Activated CD4-positive, alpha-beta T cell treated with anti-CD3 and anti-CD28 coated beads, Interleukin-2, Interleukin-4, amounts not matched to agents 100 ng/mL and 50 ng/mL, durations not matched to agents 16 hours and 8 hours (primary cell): ENCODE data around the gene ANTKMT.

Experiments
- DNase-seq: peaks from one replicate; pipeline ENCODE4 v3.0.0-alpha.2; 2020; ENCODE audit warnings: low spot score

Gene ANTKMT

DNA sequence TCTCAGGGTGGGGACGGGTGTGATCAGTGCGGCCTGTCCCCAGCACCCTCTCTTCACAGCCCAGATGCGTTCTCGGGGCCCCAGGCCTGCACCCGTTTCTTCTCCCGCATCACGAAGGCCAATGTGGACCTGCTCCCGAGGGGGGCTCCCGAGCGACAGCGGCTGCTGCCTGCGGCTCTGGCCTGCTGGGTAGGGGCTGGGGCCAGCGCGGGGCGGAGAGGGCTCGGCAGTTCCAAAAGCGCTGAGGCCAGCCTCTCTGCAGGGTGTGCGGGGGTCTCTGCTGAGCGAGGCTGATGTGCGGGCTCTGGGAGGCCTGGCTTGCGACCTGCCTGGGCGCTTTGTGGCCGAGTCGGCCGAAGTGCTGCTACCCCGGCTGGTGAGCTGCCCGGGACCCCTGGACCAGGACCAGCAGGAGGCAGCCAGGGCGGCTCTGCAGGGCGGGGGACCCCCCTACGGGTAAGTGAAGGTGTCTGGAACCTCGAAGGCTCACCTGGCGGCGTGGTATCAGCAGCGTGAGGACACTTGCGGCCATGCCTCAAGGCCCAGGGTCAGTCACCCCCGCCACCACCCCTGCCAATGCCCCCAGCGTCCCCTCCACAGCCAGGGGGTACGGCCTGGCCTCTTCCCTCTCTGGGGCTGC is 44.0 kb downstream of the ANTKMT start:
- no peak for DNase-seq

GRCh38 chr16:765488-765865 is 44.5 kb downstream of the ANTKMT start:
- no peak for DNase-seq

GRCh38 chr16:766008-766819 is 45.3 kb downstream of the ANTKMT start:
- DNase-seq: no peak

DNA sequence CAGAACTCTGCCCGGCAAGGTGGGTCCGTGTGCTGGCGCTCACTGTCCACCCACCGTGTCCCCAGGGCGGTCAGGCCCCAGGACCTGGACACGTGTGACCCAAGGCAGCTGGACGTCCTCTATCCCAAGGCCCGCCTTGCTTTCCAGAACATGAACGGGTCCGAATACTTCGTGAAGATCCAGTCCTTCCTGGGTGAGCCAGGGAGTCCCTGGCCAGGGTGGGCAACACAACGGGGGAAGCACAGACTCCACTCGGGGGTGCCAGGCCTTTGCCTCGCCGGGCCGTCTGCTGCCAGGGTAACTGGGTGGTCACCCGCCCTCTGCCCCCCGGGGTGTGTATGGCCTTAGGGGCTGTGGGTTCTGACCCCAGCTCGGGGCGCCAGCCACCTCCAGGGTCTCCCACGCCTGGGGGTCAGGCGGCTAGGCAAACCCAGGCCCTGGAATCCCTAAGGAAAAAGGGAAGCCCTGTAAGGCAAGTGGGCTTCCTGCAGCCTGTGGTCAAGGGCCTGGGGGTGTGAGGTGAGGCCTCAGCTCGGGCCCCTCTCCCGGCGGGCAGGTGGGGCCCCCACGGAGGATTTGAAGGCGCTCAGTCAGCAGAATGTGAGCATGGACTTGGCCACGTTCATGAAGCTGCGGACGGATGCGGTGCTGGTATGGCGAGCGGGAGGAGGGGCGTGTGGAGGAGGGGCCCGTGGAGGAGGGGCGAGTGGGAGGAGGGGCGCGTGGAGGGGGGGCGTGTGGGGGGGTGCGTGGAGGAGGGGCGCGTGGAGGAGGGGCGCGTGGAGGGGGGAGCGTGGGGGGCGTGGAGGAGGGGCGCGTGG is 46.1 kb downstream of the ANTKMT start:
- DNase-seq: no peak

GRCh38 chr16:767743-768235 is 46.8 kb downstream of the ANTKMT start:
- no peak for DNase-seq

DNA sequence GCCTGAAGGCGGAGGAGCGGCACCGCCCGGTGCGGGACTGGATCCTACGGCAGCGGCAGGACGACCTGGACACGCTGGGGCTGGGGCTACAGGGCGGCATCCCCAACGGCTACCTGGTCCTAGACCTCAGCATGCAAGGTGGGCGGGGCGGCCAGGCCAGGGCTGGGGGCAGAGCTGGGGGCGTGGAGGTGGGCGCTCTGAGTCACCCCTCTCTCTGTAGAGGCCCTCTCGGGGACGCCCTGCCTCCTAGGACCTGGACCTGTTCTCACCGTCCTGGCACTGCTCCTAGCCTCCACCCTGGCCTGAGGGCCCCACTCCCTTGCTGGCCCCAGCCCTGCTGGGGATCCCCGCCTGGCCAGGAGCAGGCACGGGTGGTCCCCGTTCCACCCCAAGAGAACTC is 47.5 kb downstream of the ANTKMT start:
- no peak for DNase-seq

GRCh38 chr16:769184-769784 is 48.3 kb downstream of the ANTKMT start:
- no peak for DNase-seq

- DNase-seq: no peak
These were observed 49.0 kb downstream of the ANTKMT start for GRCh38 chr16:769934-770333.

DNA sequence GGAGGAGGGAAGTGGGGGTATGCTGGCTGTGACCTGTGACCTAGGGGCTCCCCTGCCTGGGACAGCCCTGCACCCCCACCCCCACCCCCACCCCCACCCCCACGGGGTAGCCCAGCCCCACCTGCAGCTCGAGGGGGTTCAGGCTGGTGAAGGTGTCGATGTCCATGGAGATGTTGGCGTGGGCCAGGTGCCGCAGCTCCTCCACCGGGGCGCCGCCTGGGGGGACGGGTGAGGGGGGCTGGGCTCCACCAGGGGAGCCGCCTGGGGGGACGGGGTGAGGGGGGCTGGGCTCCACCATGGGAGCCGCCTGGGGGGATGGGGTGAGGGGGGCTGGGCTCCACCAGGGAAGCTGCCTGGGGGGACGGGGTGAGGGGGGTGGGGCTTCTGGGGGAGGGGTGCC is 49.5 kb downstream of the ANTKMT start:
- DNase-seq: no peak
